ENCODE data around the gene ANKRD6. TPM values are rescaled to one million over a fixed set of nuclear protein-coding genes. Genes with fewer than 3 reads are reported as not detected.

The ANKRD6 gene
- total and polyA plus RNA-seq, 2 donors (not counting 3 experiments of a cell fraction or from before 2014, with no cell fraction given), result 3.4 to 9.6 TPM

DNA sequence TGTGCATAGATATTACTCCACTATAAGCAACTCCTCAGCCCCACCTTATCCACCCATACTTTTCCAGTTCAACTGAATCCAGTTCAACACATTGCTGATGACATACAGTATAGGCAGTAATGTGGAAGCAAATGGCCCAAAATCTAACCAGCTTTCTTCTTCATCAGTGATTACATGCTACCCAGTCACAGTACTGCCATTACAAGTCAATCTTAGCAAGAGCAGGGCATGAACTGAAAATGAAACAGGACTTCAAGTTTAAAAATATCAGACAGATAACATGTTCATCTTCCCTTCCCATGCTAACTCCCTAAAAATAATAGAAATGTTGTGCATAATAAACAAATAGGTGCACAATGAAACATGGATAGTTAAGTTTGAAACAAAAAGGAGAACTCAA, 40.1 kb upstream of the ANKRD6 start:
- dilution Hi-C loops (cut with MboI; ENCODE audit: extremely low pct_ligation_motif_present, low sequenced_read_pairs) (no loop called here), intact Hi-C loops (cut with micrococcal nuclease) (no loop called here)
- no peak overlapping the region for H3K4me2 ChIP-seq (ENCODE audit: insufficient read depth, low read length)
- TF ChIP-seq GATA2 (IDR thresholded peaks at IDR 0.05; ENCODE audit: insufficient read depth, insufficient read length, low read depth, low read length) (no peak), FOS (IDR thresholded peaks at IDR 0.05; ENCODE audit: borderline replicate concordance, insufficient read depth, low read length) (no peak), POLR2A (IDR thresholded peaks at IDR 0.05; ENCODE audit: low read depth, low read length) (no peak), MYC (IDR thresholded peaks at IDR 0.05; ENCODE audit: low read depth, low read length) (no peak), EZH2 (IDR thresholded peaks at IDR 0.05; ENCODE audit: borderline replicate concordance, low read depth, low read length, severe bottlenecking) (no peak), POLR2AphosphoS5 (IDR thresholded peaks at IDR 0.05; ENCODE audit: insufficient read depth, low read depth, low read length) (no peak), JUN (IDR thresholded peaks at IDR 0.05; ENCODE audit: borderline replicate concordance, insufficient read depth, insufficient read length, low read depth) (no peak)
- TF ChIP-seq, protein P1, sequence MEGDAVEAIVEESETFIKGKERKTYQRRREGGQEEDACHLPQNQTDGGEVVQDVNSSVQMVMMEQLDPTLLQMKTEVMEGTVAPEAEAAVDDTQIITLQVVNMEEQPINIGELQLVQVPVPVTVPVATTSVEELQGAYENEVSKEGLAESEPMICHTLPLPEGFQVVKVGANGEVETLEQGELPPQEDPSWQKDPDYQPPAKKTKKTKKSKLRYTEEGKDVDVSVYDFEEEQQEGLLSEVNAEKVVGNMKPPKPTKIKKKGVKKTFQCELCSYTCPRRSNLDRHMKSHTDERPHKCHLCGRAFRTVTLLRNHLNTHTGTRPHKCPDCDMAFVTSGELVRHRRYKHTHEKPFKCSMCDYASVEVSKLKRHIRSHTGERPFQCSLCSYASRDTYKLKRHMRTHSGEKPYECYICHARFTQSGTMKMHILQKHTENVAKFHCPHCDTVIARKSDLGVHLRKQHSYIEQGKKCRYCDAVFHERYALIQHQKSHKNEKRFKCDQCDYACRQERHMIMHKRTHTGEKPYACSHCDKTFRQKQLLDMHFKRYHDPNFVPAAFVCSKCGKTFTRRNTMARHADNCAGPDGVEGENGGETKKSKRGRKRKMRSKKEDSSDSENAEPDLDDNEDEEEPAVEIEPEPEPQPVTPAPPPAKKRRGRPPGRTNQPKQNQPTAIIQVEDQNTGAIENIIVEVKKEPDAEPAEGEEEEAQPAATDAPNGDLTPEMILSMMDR (IDR thresholded peaks at IDR 0.05; ENCODE audit: extremely low read depth in 1 of 2, insufficient read depth in 1 of 2, low read depth in 1 of 2, low read length in 2 of 2), result no peak
- TF ChIP-seq, protein P2, sequence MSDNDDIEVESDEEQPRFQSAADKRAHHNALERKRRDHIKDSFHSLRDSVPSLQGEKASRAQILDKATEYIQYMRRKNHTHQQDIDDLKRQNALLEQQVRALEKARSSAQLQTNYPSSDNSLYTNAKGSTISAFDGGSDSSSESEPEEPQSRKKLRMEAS (IDR thresholded peaks at IDR 0.05; ENCODE audit: insufficient read depth, insufficient read length), result no peak
- no peaks in the 10 kb centered on the region for H3K36me3 ChIP-seq (ENCODE audit: control insufficient read depth in 2 of 2, extremely low read depth in 1 of 2, insufficient read depth in 2 of 2, low read length in 2 of 2)
- POLR2A ChIA-PET, result no interaction called here
- no TSS peak for BruUV-seq (replicated peaks)
- CTCF ChIA-PET, result no interaction called here
- no peak overlapping the region for H3K4me3 ChIP-seq (replicated peaks in 1 of 3; ENCODE audit: insufficient read depth in 1 of 3, low read depth in 1 of 3, low read length in 3 of 3)
- H4K20me1 ChIP-seq (replicated peaks; ENCODE audit: control insufficient read depth, extremely low read depth, insufficient read depth, low read length), result no peaks in the 10 kb centered on the region
- no peak overlapping the region for H3K9ac ChIP-seq (replicated peaks; ENCODE audit: extremely low read depth, insufficient read depth, low read length)
- H3K9me3 ChIP-seq (replicated peaks; ENCODE audit: control insufficient read depth, insufficient read depth, low read length), result no peaks in the 10 kb centered on the region
- DNase-seq (ENCODE audit: low read depth, low spot score), result no peak
- H2AFZ ChIP-seq (ENCODE audit: low read depth, low read length), result no peak overlapping the region
- H3K27ac ChIP-seq (ENCODE audit: insufficient read depth, low read depth, low read length), result no peak overlapping the region
- no peaks in the 10 kb centered on the region for H3K79me2 ChIP-seq (ENCODE audit: control insufficient read depth, insufficient read depth, low read length)
- no peaks in the 10 kb centered on the region for H3K4me1 ChIP-seq (ENCODE audit: control insufficient read depth, extremely low read depth, insufficient read depth, low read length)
- H3K27me3 ChIP-seq (ENCODE audit: control insufficient read depth in 2 of 2, insufficient read depth in 2 of 2, low read length in 2 of 2), result peaks cover 3 to 8% of the 10 kb centered on the region in 2 experiments
- no peaks in the 10 kb centered on the region for H3K9me1 ChIP-seq (replicated peaks; ENCODE audit: control insufficient read depth, extremely low read depth, insufficient read depth, low read length)
- FAIRE-seq, result no peak
